Transverse colon (tissue), 3 donors: ENCODE results near the gene FMNL1.

Experiments
- CTCF ChIP-seq, 5 experiments: fragments of 200-600 bp in 3 of 5; fragments of 450-650 bp in 2 of 5; sonication (generic) in 3 of 5; IDR thresholded peaks; 1 replicate in 2 of 5; 2 replicates in 3 of 5; pipeline ENCODE4 v1.5.1; 2016 to 2017; ENCODE audit warnings: antibody characterized with exemption in 5 of 5, inconsistent platforms in 3 of 5, mild to moderate bottlenecking in 2 of 5, moderate library complexity in 1 of 5
- POLR2A ChIP-seq: fragments of 450-650 bp; IDR thresholded peaks from one replicate; pipeline ENCODE4 v1.6.1; 2016; ENCODE audit warnings: antibody characterized with exemption, mild to moderate bottlenecking, moderate library complexity

- no peak for TF ChIP-seq CTCF (IDR thresholded peaks at IDR 0.05)
- TF ChIP-seq POLR2A, result no peak
These were observed 266 bp downstream of the FMNL1 start for GRCh38 chr17:45222014-45222288.
